Hepatocyte (in vitro differentiated cells): ENCODE results near the gene HNRNPLL. TPM values are rescaled to one million over a fixed set of nuclear protein-coding genes. Genes with fewer than 3 reads are reported as not detected.

Experiments used
- DNase-seq: peaks from one replicate; pipeline ENCODE4 v3.0.0-alpha.2; 2016; ENCODE audit warnings: low spot score
- H2AFZ ChIP-seq: fragments of 200-600 bp; sonication (generic); 2 replicates; pipeline ENCODE4 v1.6.0; 2016; ENCODE audit warnings: antibody characterized with exemption, mild to moderate bottlenecking
- H3K27ac ChIP-seq: fragments of 200-600 bp; sonication (generic); 2 replicates; pipeline ENCODE4 v1.5.1; 2016; ENCODE audit warnings: mild to moderate bottlenecking
- H3K27me3 ChIP-seq: fragments of 200-600 bp; sonication (generic); 2 replicates; pipeline ENCODE4 v1.6.1; 2016
- H3K36me3 ChIP-seq: fragments of 200-600 bp; sonication (generic); replicated peaks from 2 replicates; pipeline ENCODE4 v1.5.1; 2016; ENCODE audit warnings: low read depth; ENCODE audit not compliant: insufficient read depth
- H3K4me1 ChIP-seq: fragments of 200-600 bp; sonication (generic); 2 replicates; pipeline ENCODE4 v1.5.1; 2016; ENCODE audit warnings: mild to moderate bottlenecking, moderate library complexity; ENCODE audit not compliant: insufficient read depth
- H3K4me2 ChIP-seq: fragments of 200-600 bp; sonication (generic); 2 replicates; pipeline ENCODE4 v1.6.0; 2016
- H3K4me3 ChIP-seq: fragments of 200-600 bp; sonication (generic); 2 replicates; pipeline ENCODE4 v1.5.1; 2016; ENCODE audit warnings: mild to moderate bottlenecking
- H3K79me2 ChIP-seq: fragments of 200-600 bp; sonication (generic); 2 replicates; pipeline ENCODE4 v1.6.0; 2017; ENCODE audit warnings: mild to moderate bottlenecking
- H3K9me2 ChIP-seq: fragments of 200-600 bp; sonication (generic); replicated peaks from 2 replicates; pipeline ENCODE4 v1.6.0; 2017; ENCODE audit warnings: mild to moderate bottlenecking; ENCODE audit not compliant: insufficient read depth
- H3K9me3 ChIP-seq: fragments of 200-600 bp; sonication (generic); 2 replicates; pipeline ENCODE4 v1.5.1; 2016; ENCODE audit warnings: low read depth, mild to moderate bottlenecking
- H4K20me1 ChIP-seq: fragments of 200-600 bp; sonication (generic); 2 replicates; pipeline ENCODE4 v1.6.0; 2016; ENCODE audit warnings: mild to moderate bottlenecking; ENCODE audit not compliant: insufficient read depth, poor library complexity, severe bottlenecking
- EZH2 ChIP-seq: fragments of 200-600 bp; sonication (generic); IDR thresholded peaks from 2 replicates; pipeline ENCODE4 v1.6.1; 2016; ENCODE audit warnings: antibody characterized with exemption, mild to moderate bottlenecking, borderline replicate concordance
- EZH2phosphoT487 ChIP-seq: fragments of 200-600 bp; sonication (generic); IDR thresholded peaks from one replicate; pipeline ENCODE4 v1.6.1; 2018; ENCODE audit warnings: antibody characterized with exemption, mild to moderate bottlenecking, low read depth, moderate library complexity; ENCODE audit not compliant: unreplicated experiment, severe bottlenecking
- WGBS: methylation state at CpG from one replicate; pipeline ENCODE4 v1.1.6; 2016; ENCODE audit warnings: low lambda C conversion rate; ENCODE audit errors: missing lambda C conversion rate; 5-methylcytosine and 5-hydroxymethylcytosine counted together
- polyA plus RNA-seq: library from polyadenylated mRNA; unstranded; fragments of >200 nt; fragmentation: Nextera tagmentation; extraction: Ambion mirVana; gene quantifications from 2 replicates; pipeline ENCODE4 v1.2.1, GENCODE V29; 2016
- total RNA-seq: library from RNA; depleted of rRNA; stranded (reverse); fragments of >200 nt; gene quantifications from 2 replicates; pipeline ENCODE4 v1.2.3, GENCODE V29; 2014
- TF ChIP-seq, protein P1 (sequence below): fragments of 200-600 bp; sonication (generic); IDR thresholded peaks from 2 replicates; pipeline ENCODE4 v1.5.1; 2016; ENCODE audit warnings: antibody characterized with exemption, mild to moderate bottlenecking; ENCODE audit not compliant: poor library complexity

The HNRNPLL gene
- total and polyA plus RNA-seq, 2 experiments from 2014 or later = 37.6 to 55.7 TPM

DNA sequence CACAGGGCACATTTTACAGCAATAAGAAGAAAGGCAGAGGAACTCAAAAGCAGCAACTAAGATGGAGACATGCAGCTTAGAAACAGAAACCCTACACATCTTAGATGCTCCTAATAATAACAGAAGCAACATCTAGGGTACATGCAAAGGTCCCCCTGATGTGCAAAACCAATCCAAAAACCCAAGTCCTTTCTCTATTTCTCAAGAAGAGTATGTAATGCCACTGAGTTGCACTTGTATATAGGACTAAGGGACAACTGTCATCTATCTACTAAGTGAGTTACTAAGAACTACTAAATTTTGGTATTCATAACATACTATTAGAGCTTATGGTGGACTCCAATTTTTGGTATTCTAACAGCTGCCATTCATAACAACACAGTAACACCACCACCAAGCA is 28.4 kb downstream of the HNRNPLL start:
- H3K27me3 ChIP-seq = no peaks in the 10 kb centered on the region
- TF ChIP-seq EZH2phosphoT487 = no peak
- TF ChIP-seq, protein P1, sequence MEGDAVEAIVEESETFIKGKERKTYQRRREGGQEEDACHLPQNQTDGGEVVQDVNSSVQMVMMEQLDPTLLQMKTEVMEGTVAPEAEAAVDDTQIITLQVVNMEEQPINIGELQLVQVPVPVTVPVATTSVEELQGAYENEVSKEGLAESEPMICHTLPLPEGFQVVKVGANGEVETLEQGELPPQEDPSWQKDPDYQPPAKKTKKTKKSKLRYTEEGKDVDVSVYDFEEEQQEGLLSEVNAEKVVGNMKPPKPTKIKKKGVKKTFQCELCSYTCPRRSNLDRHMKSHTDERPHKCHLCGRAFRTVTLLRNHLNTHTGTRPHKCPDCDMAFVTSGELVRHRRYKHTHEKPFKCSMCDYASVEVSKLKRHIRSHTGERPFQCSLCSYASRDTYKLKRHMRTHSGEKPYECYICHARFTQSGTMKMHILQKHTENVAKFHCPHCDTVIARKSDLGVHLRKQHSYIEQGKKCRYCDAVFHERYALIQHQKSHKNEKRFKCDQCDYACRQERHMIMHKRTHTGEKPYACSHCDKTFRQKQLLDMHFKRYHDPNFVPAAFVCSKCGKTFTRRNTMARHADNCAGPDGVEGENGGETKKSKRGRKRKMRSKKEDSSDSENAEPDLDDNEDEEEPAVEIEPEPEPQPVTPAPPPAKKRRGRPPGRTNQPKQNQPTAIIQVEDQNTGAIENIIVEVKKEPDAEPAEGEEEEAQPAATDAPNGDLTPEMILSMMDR = no peak
- TF ChIP-seq EZH2 = no peak
- no peak for DNase-seq
- H3K9me2 ChIP-seq = no peaks in the 10 kb centered on the region
- no peaks in the 10 kb centered on the region for H4K20me1 ChIP-seq
- H3K79me2 ChIP-seq = peaks cover 19% of the 10 kb centered on the region
- no peaks in the 10 kb centered on the region for H3K36me3 ChIP-seq
- H3K4me1 ChIP-seq = no peaks in the 10 kb centered on the region
- H3K27ac ChIP-seq = no peak overlapping the region
- no peak overlapping the region for H3K4me3 ChIP-seq
- H3K9me3 ChIP-seq = no peaks in the 10 kb centered on the region
- no peak overlapping the region for H2AFZ ChIP-seq
- H3K4me2 ChIP-seq = no peak overlapping the region

DNA sequence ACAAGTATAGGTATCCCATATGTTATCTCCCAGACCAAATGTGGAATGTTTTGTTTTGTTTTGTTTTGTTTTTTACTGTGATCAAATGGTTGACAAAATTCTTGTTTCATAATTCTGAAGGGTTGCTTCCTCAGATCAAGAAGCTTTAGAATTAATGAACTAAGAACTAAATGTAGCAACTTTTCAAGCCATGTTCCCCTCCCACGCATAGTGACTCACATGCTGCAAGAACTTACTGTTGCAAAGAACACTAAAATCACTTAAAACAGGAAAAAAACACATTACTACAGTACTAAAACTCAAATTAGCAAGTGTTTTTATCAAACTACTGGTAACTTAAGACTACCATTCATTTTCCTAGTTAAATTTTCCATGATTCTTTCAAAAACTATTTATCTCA is 30.6 kb downstream of the HNRNPLL start:
- H2AFZ ChIP-seq = no peak overlapping the region
- no peaks in the 10 kb centered on the region for H3K27me3 ChIP-seq
- H3K79me2 ChIP-seq = peaks cover 10% of the 10 kb centered on the region
- H3K4me3 ChIP-seq = no peak overlapping the region
- TF ChIP-seq EZH2 = no peak
- TF ChIP-seq, protein P1 = no peak
- TF ChIP-seq EZH2phosphoT487 = no peak
- no peak for DNase-seq
- WGBS = 93% methylated on average over 1 of the region's 1 CpG
- H3K9me3 ChIP-seq = no peaks in the 10 kb centered on the region
- H3K4me1 ChIP-seq = no peaks in the 10 kb centered on the region
- no peaks in the 10 kb centered on the region for H4K20me1 ChIP-seq
- H3K9me2 ChIP-seq = no peaks in the 10 kb centered on the region
- no peak overlapping the region for H3K4me2 ChIP-seq
- no peaks in the 10 kb centered on the region for H3K36me3 ChIP-seq
- no peak overlapping the region for H3K27ac ChIP-seq

DNA sequence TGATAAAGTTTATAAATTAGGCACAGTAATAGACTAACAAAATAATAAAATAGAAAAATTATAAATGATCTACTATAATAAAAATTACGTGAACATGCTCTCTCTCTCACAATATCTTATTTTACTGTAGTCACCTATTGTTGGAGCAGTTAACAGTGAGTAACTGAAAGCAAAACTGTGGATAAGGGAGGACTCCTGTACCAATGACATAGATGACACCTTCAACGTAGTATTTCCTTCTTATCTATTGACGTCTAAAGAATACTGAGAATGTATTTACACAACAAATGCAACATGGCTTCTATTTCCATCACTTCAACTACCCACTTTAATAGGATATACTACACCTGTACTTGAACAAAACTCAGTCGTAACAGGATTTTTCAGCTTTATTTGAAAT is 31.5 kb downstream of the HNRNPLL start:
- Histone ChIP-seq H3K4me2 (no peak overlapping the region), H3K4me1 (no peaks in the 10 kb centered on the region), H3K27ac (no peak overlapping the region), H3K79me2 (peaks cover 4% of the 10 kb centered on the region), H4K20me1 (no peaks in the 10 kb centered on the region), H3K9me2 (no peaks in the 10 kb centered on the region), H3K4me3 (no peak overlapping the region), H2AFZ (no peak overlapping the region), H3K36me3 (no peaks in the 10 kb centered on the region), H3K27me3 (no peaks in the 10 kb centered on the region), H3K9me3 (no peaks in the 10 kb centered on the region)
- 81% methylated on average over 4 of the region's 4 CpGs for WGBS
- no peak for DNase-seq
- TF ChIP-seq, protein P1 = no peak
- TF ChIP-seq EZH2phosphoT487 (no peak), EZH2 (no peak)
